Measurements from ENCODE around the gene XCR1. TPM values are rescaled to one million over a fixed set of nuclear protein-coding genes. Genes with fewer than 3 reads are reported as not detected.
"Not testable (repeated sequence)": the region's sequence is repeated elsewhere in the genome, so short reads cannot be mapped to it uniquely, and the experiment has no call there.

XCR1 gene
- total RNA-seq, 2 donors from 2014 or later = not detected

- ATAC-seq (replicated peaks in 1 of 2) (no peak), DNase-seq (no peak)
- Mint-ChIP-seq H3K27me3 (ENCODE audit: low read depth) (peaks cover 21% of the 10 kb centered on the region), H3K4me1 (ENCODE audit: low read depth) (peaks cover 46% of the 10 kb centered on the region), H3K4me3 (no peak overlapping the region), H3K9me3 (peaks cover 0 to 9% of the 10 kb centered on the region in 2 donors), H3K27ac (no peak overlapping the region), H3K36me3 (ENCODE audit: insufficient read depth in 2 of 2) (peaks cover 0 to 2% of the 10 kb centered on the region in 2 donors)
Observed at GRCh38 chr3:46012246-46012645, 15.0 kb downstream of the XCR1 start.

GRCh38 chr3:46010519-46011113 is 16.7 kb downstream of the XCR1 start:
- Mint-ChIP-seq H3K4me3 (no peak overlapping the region), H3K4me1 (ENCODE audit: low read depth) (peaks cover 39% of the 10 kb centered on the region), H3K36me3 (ENCODE audit: insufficient read depth in 2 of 2) (peaks cover 0 to 2% of the 10 kb centered on the region in 2 donors), H3K9me3 (peaks cover 0 to 9% of the 10 kb centered on the region in 2 donors), H3K27ac (no peak overlapping the region), H3K27me3 (ENCODE audit: low read depth) (peaks cover 21% of the 10 kb centered on the region)
- ATAC-seq (replicated peaks in 1 of 2) (peak in 1 of 2 donors; percentile 35), DNase-seq (no peak)

DNA sequence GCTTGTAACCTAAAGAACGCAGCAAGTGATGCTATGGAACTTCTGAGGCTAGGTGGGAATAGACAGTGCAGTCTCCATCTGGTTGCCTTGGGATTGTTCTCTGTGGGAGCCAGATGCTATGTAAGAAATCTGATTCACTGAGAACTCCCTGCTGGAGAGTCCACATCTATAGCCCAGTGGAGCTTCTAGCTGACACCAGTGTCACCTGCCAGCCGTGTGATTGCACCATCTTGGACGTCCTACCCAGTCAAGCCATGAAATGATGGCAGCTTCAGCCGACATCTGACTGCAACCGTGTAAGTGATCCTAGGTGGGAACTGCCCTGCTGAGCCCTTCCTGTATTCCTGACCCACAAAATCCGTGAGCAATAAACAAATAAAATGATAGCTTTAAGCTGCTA is 19.2 kb downstream of the XCR1 start:
- DNase-seq = no peak
- Mint-ChIP-seq H3K36me3 (ENCODE audit: insufficient read depth in 2 of 2) (peaks cover 0 to 2% of the 10 kb centered on the region in 2 donors), H3K27ac (no peak overlapping the region), H3K4me1 (ENCODE audit: low read depth) (peaks cover 27% of the 10 kb centered on the region), H3K27me3 (ENCODE audit: low read depth) (peaks cover 18% of the 10 kb centered on the region), H3K4me3 (no peak overlapping the region), H3K9me3 (peaks cover 0 to 9% of the 10 kb centered on the region in 2 donors)
- ATAC-seq (replicated peaks in 1 of 2) = no peak

DNA sequence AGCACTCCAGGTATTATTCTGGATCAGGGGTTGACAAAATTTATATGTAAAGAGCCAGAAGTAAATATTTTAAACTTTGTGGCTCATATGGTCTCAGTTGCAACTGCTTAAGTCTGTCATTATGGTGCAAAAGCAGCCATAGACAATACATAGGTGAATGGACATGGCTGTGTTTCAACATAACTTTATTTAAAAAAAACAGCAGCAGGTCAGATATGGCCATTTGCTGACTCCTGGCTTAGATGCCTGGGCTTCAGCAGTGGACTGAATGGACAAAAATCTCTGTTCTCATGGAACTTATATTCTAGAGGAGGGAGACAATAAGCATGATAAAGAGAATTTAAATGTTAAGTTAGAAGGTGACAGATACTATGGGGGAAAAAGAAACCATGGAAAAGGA is 20.0 kb downstream of the XCR1 start:
- Mint-ChIP-seq H3K36me3 (ENCODE audit: insufficient read depth in 2 of 2) (no peaks in the 10 kb centered on the region), H3K4me1 (ENCODE audit: low read depth) (peaks cover 24% of the 10 kb centered on the region), H3K4me3 (no peak overlapping the region), H3K9me3 (peaks cover 0 to 1% of the 10 kb centered on the region in 2 donors), H3K27ac (no peak overlapping the region), H3K27me3 (ENCODE audit: low read depth) (peaks cover 10% of the 10 kb centered on the region)
- ATAC-seq (replicated peaks in 1 of 2) = no peak
- no peak for DNase-seq

- no peak for ATAC-seq (replicated peaks in 1 of 2)
Observed at GRCh38 chr3:46006238-46007032, 20.8 kb downstream of the XCR1 start.

GRCh38 chr3:46003706-46004105 is 23.6 kb downstream of the XCR1 start:
- DNase-seq; H3K9me3 Mint-ChIP-seq; H3K27ac Mint-ChIP-seq; ATAC-seq (replicated peaks in 1 of 2); H3K36me3 Mint-ChIP-seq (ENCODE audit: insufficient read depth in 2 of 2); H3K4me3 Mint-ChIP-seq; H3K4me1 Mint-ChIP-seq (ENCODE audit: low read depth): not testable (repeated sequence)
- H3K27me3 Mint-ChIP-seq (ENCODE audit: low read depth) = peaks cover 12% of the 10 kb centered on the region

More at GRCh38 chr3:46006238-46007032, 20.8 kb downstream of the XCR1 start:
- DNase-seq = no peak
- peaks cover 8% of the 10 kb centered on the region for H3K27me3 Mint-ChIP-seq (ENCODE audit: low read depth)
- H3K4me3 Mint-ChIP-seq = no peak overlapping the region
- no peaks in the 10 kb centered on the region for H3K9me3 Mint-ChIP-seq
- H3K36me3 Mint-ChIP-seq (ENCODE audit: insufficient read depth in 2 of 2) = no peaks in the 10 kb centered on the region
- H3K27ac Mint-ChIP-seq = no peak overlapping the region
- peaks cover 23% of the 10 kb centered on the region for H3K4me1 Mint-ChIP-seq (ENCODE audit: low read depth)

DNA sequence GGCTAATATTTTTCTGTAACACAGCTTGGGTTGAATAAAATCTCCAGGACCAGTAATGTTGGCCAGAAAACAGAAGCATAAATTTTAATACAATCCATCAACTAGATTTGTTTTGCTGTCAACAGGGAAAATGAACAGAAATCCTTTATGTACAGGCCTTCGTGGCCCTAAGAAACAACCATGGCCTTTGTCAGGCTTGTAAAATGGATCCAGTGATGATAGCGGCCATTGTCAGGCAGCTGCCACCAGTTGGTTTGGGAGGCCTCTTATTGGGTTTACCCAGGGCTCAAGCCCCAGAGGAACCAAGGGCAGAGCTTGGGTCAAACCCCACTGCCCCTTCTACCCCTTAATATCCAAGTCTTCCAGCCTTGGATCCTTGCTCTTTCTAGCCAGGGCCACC is 26.1 kb downstream of the XCR1 start:
- Mint-ChIP-seq H3K9me3 (no peaks in the 10 kb centered on the region), H3K4me1 (ENCODE audit: low read depth) (peaks cover 5% of the 10 kb centered on the region), H3K27me3 (ENCODE audit: low read depth) (peaks cover 12% of the 10 kb centered on the region), H3K36me3 (ENCODE audit: insufficient read depth in 2 of 2) (no peaks in the 10 kb centered on the region), H3K27ac (no peak overlapping the region), H3K4me3 (no peak overlapping the region)
- DNase-seq (no peak), ATAC-seq (replicated peaks in 1 of 2) (no peak)

DNA sequence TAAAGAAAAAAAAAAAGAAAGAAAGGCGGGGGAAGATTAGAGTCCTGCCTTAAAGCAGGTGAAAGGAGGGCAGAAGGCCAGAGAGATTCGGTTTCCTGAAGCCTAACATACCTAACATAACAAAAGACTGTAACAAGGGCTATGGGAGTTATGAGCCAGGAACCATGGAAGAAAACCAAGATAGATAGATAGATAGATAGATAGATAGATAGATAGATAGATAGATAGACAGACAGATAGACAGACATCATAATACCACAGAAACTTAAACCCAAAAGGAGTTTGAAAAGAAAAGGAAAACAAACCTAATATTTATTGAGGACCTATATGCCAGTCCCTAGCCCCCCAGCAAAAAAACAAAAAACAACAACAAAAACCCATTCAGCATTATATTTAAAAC is 29.3 kb downstream of the XCR1 start:
- Mint-ChIP-seq H3K9me3 (no peaks in the 10 kb centered on the region), H3K4me1 (ENCODE audit: low read depth) (peaks cover 25% of the 10 kb centered on the region), H3K36me3 (ENCODE audit: insufficient read depth in 2 of 2) (no peaks in the 10 kb centered on the region), H3K27ac (no peak overlapping the region), H3K4me3 (no peak overlapping the region), H3K27me3 (ENCODE audit: low read depth) (peaks cover 12% of the 10 kb centered on the region)
- no peak for ATAC-seq (replicated peaks in 1 of 2)
- DNase-seq = no peak

DNA sequence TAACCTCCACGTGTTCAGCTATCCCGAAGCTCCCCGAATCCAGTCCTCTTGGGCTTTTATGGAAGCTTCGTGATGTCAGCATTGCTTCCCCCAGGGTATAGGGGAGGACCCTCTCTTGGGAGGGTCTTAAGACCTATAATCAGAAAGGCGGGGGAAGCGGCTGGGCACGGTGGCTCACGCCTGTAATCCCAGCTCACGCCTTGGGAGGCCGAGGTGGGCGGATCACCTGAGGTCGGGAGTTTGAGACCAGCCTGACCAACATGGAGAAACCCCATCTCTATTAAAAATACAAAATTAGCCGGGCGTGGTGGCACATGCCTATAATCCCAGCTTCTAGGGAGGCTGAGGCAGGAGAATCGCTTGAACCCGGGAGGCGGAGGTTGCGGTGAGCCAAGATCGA is 29.8 kb downstream of the XCR1 start:
- DNase-seq; H3K36me3 Mint-ChIP-seq (ENCODE audit: insufficient read depth in 2 of 2); H3K9me3 Mint-ChIP-seq; ATAC-seq (replicated peaks in 1 of 2); H3K4me3 Mint-ChIP-seq; H3K27ac Mint-ChIP-seq: not testable (repeated sequence)
- H3K4me1 Mint-ChIP-seq (ENCODE audit: low read depth) = peaks cover 29% of the 10 kb centered on the region
- peaks cover 12% of the 10 kb centered on the region for H3K27me3 Mint-ChIP-seq (ENCODE audit: low read depth)

DNA sequence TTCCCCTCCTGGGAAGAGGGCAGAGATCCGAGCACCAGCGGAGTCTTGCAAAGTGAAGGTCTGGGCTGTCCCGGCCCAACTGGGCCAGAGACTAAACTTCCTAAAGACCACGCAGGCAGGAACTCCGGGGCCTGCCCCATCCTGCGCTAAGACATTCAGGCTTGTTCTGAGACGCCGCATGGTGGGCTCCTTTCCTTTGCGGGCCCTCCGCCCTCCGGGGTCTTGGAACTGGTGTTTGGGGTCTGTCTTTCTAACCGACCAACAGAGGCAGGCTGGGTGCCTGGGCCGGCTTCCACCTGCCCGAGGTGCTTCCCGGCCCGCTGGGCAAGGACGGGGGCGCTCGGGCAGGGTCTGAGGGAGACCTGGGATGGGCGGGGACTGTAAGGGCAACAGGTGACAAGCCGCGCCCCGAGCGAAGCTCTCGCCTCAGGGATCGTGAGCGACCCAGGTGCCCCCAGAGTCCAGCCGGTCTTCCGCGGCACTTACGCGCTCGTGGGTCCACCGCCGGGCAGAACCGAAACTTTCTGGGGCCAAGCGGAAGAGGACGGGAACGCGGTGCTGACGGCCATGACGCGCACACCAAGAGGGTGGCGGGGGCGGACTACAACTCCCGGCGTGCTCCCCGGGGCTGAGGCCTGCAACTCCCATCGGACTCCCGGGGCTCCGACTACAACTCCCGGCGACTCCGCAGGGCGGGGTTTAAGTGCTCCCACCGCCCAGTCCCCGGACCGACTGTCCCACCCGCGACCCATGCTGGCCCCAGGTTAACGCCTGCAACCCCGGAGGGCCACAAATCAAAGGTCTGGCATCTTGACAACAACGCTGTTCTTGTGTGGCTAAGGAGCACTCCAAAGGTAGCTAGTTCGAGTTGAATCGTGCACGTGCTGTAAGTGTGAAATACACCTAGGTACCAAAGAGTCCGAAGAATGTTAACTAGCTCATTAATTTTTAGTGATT is 31.8 kb downstream of the XCR1 start, which contains the start of gene FYCO1:
FYCO1 (minus strand) TSS at position 589 of the 957 bp plus-strand sequence. CDS start 10,914 bp downstream, outside the sequence.
- H3K4me3 Mint-ChIP-seq = peak within 1 kb of the TSS; percentile 88 to 89
- peak within 1 kb of the TSS; percentile 91 for H3K27ac Mint-ChIP-seq
- DNase-seq (peak; percentile 85 to 91), ATAC-seq (replicated peaks in 1 of 2) (peak; percentile 79 to 80)
- peaks cover 48% of the 10 kb centered on the region for H3K4me1 Mint-ChIP-seq (ENCODE audit: low read depth)
- H3K36me3 Mint-ChIP-seq (ENCODE audit: insufficient read depth in 2 of 2) = peaks cover 0 to 6% of the 10 kb centered on the region in 2 donors
- H3K9me3 Mint-ChIP-seq = no peaks in the 10 kb centered on the region
- H3K27me3 Mint-ChIP-seq (ENCODE audit: low read depth) = peaks cover 12% of the 10 kb centered on the region

- Mint-ChIP-seq H3K4me3 (peak overlapping the region; percentile 88 to 89), H3K36me3 (ENCODE audit: insufficient read depth in 2 of 2) (peaks cover 0 to 6% of the 10 kb centered on the region in 2 donors), H3K27ac (peak overlapping the region; percentile 91), H3K27me3 (ENCODE audit: low read depth) (peaks cover 9% of the 10 kb centered on the region), H3K4me1 (ENCODE audit: low read depth) (peaks cover 57% of the 10 kb centered on the region), H3K9me3 (no peaks in the 10 kb centered on the region)
- ATAC-seq (replicated peaks in 1 of 2) (peak; percentile 50 to 58), DNase-seq (peak; percentile 53 to 58)
Observed at GRCh38 chr3:45994419-45995235, 32.7 kb downstream of the XCR1 start.

DNA sequence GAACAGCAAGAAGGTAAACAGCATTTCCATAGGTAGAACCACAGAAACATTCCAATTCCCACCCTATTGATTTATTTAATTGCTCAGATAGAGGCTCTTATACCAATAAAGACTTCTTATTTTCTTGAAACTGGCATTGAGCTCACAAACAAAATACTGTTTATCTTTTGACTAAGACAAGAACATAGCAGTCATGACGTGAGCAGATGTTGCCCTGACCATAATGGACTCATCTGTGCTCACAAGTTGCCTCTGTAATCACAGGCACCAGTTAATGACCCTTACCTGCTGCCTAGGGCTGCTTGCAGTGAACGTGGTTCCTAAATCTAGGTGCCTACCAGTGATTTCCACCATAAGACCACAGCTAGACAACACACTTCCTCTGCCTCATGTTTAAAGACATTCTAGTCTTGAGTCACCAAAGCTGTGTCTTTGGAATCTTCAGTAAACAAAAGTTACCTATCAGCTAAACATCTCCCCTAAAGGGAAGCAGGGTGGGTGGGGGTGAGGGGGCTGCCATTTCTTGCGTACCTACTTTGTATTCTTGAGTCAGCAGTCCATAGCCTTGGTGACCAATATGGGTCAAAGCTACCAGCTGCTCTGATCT is 33.8 kb downstream of the XCR1 start:
- Mint-ChIP-seq H3K27ac (peak overlapping the region; percentile 45), H3K36me3 (ENCODE audit: insufficient read depth in 2 of 2) (peaks cover 0 to 6% of the 10 kb centered on the region in 2 donors), H3K4me3 (peak overlapping the region; percentile 69 to 72), H3K27me3 (ENCODE audit: low read depth) (no peaks in the 10 kb centered on the region), H3K4me1 (ENCODE audit: low read depth) (peaks cover 68% of the 10 kb centered on the region), H3K9me3 (no peaks in the 10 kb centered on the region)
- peak; percentile 51 to 59 for ATAC-seq (replicated peaks in 1 of 2)
- DNase-seq = peak in 1 of 2 donors; percentile 15

Measured in activated T-cell treated with anti-CD3 and anti-CD28 coated beads, Interleukin-2, amount 50 U/mL, for 72 hours (primary cell).